ENCODE measurements around the gene RBM19.
"Not testable (repeated sequence)": the region's sequence is repeated elsewhere in the genome, so short reads cannot be mapped to it uniquely, and the experiment has no call there.

The RBM19 gene

GRCh38 chr12:114004402-114004801, 38.3 kb upstream of the RBM19 start:
- no peak for DNase-seq (ENCODE audit: low spot score)
- TF ChIP-seq CTCF (IDR thresholded peaks at IDR 0.05; ENCODE audit: extremely low read depth, missing control alignments): no peak

- no peak for DNase-seq (ENCODE audit: low spot score)
- no peak for TF ChIP-seq CTCF (IDR thresholded peaks at IDR 0.05; ENCODE audit: extremely low read depth, missing control alignments)
Observed at GRCh38 chr12:114003286-114003685, 37.2 kb upstream of the RBM19 start.

GRCh38 chr12:114001511-114002340, 35.6 kb upstream of the RBM19 start:
- TF ChIP-seq CTCF (IDR thresholded peaks at IDR 0.05; ENCODE audit: extremely low read depth, missing control alignments): no peak
- no peak for DNase-seq (ENCODE audit: low spot score)

- no peak for DNase-seq (ENCODE audit: low spot score)
- no peak for TF ChIP-seq CTCF (IDR thresholded peaks at IDR 0.05; ENCODE audit: extremely low read depth, missing control alignments)
Observed at GRCh38 chr12:114000861-114001260, 34.7 kb upstream of the RBM19 start.

- not testable (repeated sequence) for DNase-seq (ENCODE audit: low spot score)
Observed at GRCh38 chr12:114000261-114000660, 34.1 kb upstream of the RBM19 start.

- TF ChIP-seq CTCF (IDR thresholded peaks at IDR 0.05; ENCODE audit: extremely low read depth, missing control alignments): no peak
Observed at GRCh38 chr12:113997365-113997764, 31.2 kb upstream of the RBM19 start.

GRCh38 chr12:113996026-113996425, 29.9 kb upstream of the RBM19 start:
- DNase-seq (ENCODE audit: low spot score): no peak
- TF ChIP-seq CTCF (IDR thresholded peaks at IDR 0.05; ENCODE audit: extremely low read depth, missing control alignments): no peak

More at GRCh38 chr12:113997365-113997764, 31.2 kb upstream of the RBM19 start:
- DNase-seq (ENCODE audit: low spot score): peak; percentile 30

GRCh38 chr12:113994051-113994450, 27.9 kb upstream of the RBM19 start:
- TF ChIP-seq CTCF (IDR thresholded peaks at IDR 0.05; ENCODE audit: extremely low read depth, missing control alignments): no peak

GRCh38 chr12:113992751-113993150, 26.6 kb upstream of the RBM19 start:
- not testable (repeated sequence) for DNase-seq (ENCODE audit: low spot score)

More at GRCh38 chr12:113994051-113994450, 27.9 kb upstream of the RBM19 start:
- DNase-seq (ENCODE audit: low spot score): no peak

Measured in GM20000 (cell line).